HL-60 (cell line): Measurements from ENCODE around the gene DNAH6.

Experiments used
- DNase-seq, 2 experiments: peaks; one replicate each; pipeline ENCODE4 v3.0.0-alpha.2; 2010 to 2020; ENCODE audit warnings: low read depth in 1 of 2, low spot score in 1 of 2
- H3K27ac ChIP-seq: fragments of 250-450 bp; sonication (Bioruptor Pico); replicated peaks from 2 replicates; pipeline ENCODE4 v1.5.1; 2020; ENCODE audit warnings: mild to moderate bottlenecking, moderate library complexity
- H3K27me3 ChIP-seq: fragments of 250-450 bp; sonication (Bioruptor Pico); 2 replicates; pipeline ENCODE4 v1.5.1; 2021; ENCODE audit warnings: mild to moderate bottlenecking, moderate library complexity; ENCODE audit not compliant: insufficient read depth, poor library complexity, severe bottlenecking
- H3K4me3 ChIP-seq: replicated peaks from 2 replicates; pipeline ENCODE4 v1.5.1; 2011; ENCODE audit warnings: mild to moderate bottlenecking, control low read depth, low read length; ENCODE audit not compliant: insufficient read depth
- CTCF ChIP-seq: IDR thresholded peaks from one replicate; pipeline ENCODE4 v1.5.1; 2011; ENCODE audit warnings: low read length, control low read depth, inconsistent platforms; ENCODE audit not compliant: insufficient read depth
- GABPA ChIP-seq: IDR thresholded peaks from 2 replicates; pipeline ENCODE4 v1.6.1; 2012; ENCODE audit warnings: low read depth
- POLR2AphosphoS5 ChIP-seq: IDR thresholded peaks from 2 replicates; pipeline ENCODE4 v1.6.1; 2012; ENCODE audit warnings: low read depth
- REST ChIP-seq: IDR thresholded peaks from 2 replicates; pipeline ENCODE4 v1.6.1; 2012; ENCODE audit warnings: low read depth; ENCODE audit not compliant: insufficient replicate concordance
- SPI1 ChIP-seq: IDR thresholded peaks from 2 replicates; pipeline ENCODE4 v1.6.1; 2012; ENCODE audit warnings: low read depth, mild to moderate bottlenecking, borderline replicate concordance

Gene DNAH6

GRCh38 chr2:84678214-84678613 is 161.9 kb downstream of the DNAH6 start:
- no peak for DNase-seq
- no peak for TF ChIP-seq REST
- TF ChIP-seq CTCF = no peak
- no peak for TF ChIP-seq POLR2AphosphoS5
- no peak for TF ChIP-seq SPI1
- TF ChIP-seq GABPA = no peak
- no peaks in the 10 kb centered on the region for H3K27me3 ChIP-seq
- no peak overlapping the region for H3K27ac ChIP-seq
- H3K4me3 ChIP-seq = no peak overlapping the region

GRCh38 chr2:84686783-84687476 is 170.6 kb downstream of the DNAH6 start:
- no peak for DNase-seq
- Histone ChIP-seq H3K27me3 (no peaks in the 10 kb centered on the region), H3K27ac (no peak overlapping the region), H3K4me3 (no peak overlapping the region)
- TF ChIP-seq POLR2AphosphoS5 = no peak
- TF ChIP-seq SPI1 = peak; percentile 66; the same call in 1 of the 2 replicates

GRCh38 chr2:84687498-84688149 is 171.3 kb downstream of the DNAH6 start:
- no peaks in the 10 kb centered on the region for H3K27me3 ChIP-seq
- no peak overlapping the region for H3K27ac ChIP-seq
- TF ChIP-seq CTCF (no peak), REST (no peak), SPI1 (no peak), GABPA (no peak), POLR2AphosphoS5 (no peak)
- H3K4me3 ChIP-seq = no peak overlapping the region
- DNase-seq = no peak

GRCh38 chr2:84690225-84690624 is 173.9 kb downstream of the DNAH6 start:
- DNase-seq = no peak
- Histone ChIP-seq H3K4me3 (no peak overlapping the region), H3K27ac (no peak overlapping the region), H3K27me3 (no peaks in the 10 kb centered on the region)
- TF ChIP-seq GABPA = no peak
- no peak for TF ChIP-seq REST
- TF ChIP-seq POLR2AphosphoS5 = no peak
- no peak for TF ChIP-seq CTCF
- no peak for TF ChIP-seq SPI1
